Muscle of back (tissue), 11 donors: Measurements from ENCODE around the gene FAM135A. TPM values are rescaled to one million over a fixed set of nuclear protein-coding genes. Genes with fewer than 3 reads are reported as not detected.
"Not testable (repeated sequence)": the region's sequence is repeated elsewhere in the genome, so short reads cannot be mapped to it uniquely, and the experiment has no call there.

Experiments
- DNase-seq, 3 donors: peaks; one replicate each; pipeline versions ENCODE4 v3.0.0 to v3.0.0-alpha.2; 2013
- polyA plus RNA-seq, 10 donors: library from polyadenylated mRNA; unstranded; fragments of 120-200 nt; gene quantifications; one replicate each; pipeline ENCODE4 v1.2.1, GENCODE V29; 2013; ENCODE audit not compliant: insufficient read length in 10 of 10

FAM135A gene
- polyA plus RNA-seq, 10 donors, result 13.8 to 23.3 (median 18.7) TPM

DNA sequence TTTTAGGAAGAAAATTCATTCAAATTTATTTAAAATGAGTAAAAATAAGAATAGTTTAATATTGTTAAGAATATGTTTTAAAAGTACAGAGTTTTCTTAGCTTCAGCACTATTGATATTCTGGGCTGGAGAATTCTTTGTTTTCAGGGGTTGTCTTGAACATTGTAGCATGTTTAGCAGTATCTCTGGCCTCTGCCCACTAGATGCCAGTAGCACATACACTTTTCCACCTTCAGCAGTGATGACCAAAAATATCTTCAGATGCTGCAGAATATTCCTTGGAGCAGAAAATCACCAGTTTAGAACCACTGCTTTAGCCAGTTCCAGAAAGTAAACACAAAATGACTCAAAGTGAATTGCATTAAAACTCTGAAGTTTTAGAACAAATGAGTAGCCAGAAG is 134.0 kb downstream of the FAM135A start:
- peak in 1 of 3 donors; percentile 15 for DNase-seq

DNA sequence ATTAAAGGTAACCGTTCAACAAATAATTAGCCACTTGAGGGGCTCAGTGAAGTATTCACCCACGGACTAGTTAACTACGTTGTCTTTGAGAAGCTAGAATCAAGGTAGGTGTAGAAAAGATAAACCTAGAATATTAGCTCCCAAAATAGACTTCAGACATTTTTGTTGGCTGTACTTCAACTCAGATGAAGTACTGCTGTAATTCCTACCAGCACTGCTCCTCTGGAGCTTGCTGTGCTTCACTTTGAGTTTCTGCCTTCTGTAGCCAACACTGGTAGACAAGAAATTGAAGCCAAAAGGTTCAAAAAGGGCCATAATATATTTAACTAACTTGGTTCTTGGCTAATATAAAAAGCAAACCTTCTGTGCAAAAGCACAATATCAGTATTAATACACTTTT is 134.6 kb downstream of the FAM135A start:
- DNase-seq, result no peak

DNA sequence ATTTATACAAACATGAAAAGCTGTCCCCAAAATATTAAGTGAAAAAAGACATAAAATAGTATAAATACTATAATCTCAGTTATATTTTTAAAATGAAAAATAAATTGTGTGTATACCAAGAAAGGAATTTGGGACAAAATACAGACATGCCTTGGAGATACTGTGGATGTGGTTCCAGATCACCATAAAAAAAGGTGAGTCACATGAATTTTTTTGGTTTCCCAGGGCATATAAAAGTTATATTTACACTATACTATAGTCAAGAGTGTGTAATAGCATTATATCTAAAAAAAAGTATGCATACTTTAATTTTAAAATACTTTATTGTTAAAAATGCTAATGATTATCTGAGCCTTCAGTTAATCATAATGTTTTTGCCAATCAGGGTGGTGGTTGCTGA is 136.0 kb downstream of the FAM135A start:
- DNase-seq, result no peak

DNA sequence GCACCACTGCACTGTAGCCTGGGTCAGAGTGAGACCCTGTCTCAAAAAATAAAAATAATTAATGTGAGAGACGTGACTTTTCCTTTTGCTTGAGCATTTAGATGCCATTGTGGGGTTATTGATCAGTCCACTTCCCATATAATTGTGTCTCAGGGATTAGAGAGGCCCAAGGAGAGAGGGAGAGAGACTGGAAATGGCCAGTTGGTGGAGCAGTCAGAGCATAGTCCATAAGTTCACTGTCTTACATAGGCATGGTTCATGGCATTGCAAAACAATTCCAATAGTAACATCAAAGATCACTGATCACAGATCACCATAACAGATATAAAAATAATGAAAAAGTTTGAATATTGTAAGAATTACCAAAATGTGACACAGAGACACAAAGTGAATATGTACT is 138.3 kb downstream of the FAM135A start:
- no peak for DNase-seq

DNA sequence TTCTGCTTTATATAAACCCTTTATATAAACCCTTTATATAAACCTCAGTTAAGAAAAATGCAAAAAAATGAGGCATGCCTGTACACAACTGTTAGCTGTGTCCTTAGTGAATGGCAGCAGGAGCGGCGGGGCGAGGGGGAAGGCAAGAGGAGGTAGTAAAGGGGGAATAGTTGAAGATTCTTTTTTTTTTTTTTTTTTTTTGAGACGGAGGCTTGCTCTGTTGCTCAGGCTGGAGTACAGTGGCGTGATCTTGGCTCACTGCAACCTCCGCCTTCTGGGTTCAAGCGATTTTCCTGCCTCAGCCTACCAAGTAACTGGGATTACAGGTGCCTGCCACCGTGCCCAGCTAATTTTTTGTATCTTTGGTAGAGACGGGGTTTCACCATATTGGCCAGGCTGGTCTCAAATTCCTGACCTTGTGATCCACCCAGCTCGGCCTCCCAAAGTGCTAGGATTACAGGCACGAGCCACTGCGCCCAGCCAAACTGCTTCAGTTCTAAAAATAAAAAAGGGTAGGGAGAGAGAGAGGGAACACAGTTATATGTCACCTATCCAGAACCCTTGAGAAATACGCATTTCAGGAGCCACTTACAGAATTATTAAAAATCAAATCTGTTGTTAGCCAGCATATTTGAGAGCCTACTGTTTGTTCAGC is 139.1 kb downstream of the FAM135A start:
- not testable (repeated sequence) for DNase-seq

DNA sequence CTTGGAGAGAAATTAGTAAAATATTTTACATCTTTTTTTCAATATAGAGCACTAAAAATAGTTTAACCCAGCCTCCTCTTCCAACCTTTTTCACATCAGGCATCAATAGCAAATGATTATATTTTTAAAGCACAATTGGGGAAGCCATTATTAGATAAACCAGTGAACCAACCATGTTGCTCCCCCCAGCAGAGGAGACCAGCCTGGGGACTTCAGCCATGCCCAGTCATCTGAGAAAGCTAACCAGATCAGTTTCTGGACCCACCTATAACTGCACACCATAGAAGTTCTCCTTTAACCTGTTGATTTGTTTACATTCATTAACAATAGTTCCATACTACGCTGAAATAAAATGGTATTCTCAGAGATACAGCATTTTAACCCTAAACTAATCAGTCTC is 139.7 kb downstream of the FAM135A start:
- DNase-seq, result no peak

DNA sequence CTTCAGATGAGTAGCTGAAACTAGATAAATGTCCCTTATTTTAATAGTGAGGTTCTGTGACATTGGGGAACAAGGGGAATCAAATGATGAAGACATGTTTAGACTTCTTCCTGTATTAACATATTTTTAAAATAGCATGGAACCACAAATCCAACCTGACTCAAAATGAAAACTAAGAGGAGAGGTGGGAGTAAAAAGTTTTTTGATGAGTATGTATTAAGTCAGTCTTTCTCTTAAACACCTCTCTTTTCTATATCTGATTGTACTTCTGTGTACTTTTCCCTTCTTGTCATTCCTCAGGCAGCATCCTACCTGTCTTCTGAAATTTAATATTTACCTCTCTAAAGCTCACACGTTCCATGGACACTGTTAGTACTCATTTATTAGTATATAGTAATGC is 144.7 kb downstream of the FAM135A start:
- no peak for DNase-seq

DNA sequence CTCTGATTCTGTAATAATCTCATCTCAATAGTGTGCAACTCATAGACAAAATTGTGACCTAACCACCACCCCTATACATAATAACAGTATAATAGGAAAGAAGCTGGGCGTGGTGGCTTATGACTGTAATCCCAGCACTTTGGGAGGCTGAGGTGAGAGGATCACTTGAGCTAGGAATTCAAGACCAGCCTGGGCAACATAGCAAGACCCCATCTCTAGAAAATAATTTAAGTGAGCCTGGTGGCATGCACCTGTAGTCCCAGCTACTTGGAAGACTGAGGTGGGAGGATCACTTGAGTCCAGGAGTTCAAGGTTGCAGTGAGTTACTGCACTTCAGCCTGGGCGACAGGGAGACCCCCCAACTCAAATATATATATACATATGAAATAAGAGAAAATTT is 149.1 kb downstream of the FAM135A start:
- not testable (repeated sequence) for DNase-seq

DNA sequence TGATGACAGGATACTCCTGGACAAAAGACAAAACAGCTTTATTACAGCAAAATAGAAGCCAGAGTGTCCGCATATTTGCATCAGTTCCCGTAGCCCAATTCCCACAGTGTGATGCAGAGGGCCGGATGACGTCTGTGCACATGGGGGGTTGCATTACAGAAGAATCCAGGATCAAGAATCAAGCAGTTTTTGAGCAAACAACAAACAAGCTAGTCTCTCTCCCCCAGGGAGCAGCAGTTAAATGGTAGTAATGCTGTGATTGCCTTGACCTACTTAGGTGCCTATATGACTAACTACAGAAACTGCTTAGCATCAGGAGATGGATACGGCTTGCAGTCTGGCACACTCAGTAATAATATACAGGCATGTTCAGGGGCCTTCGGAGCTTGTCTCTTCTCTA is 150.2 kb downstream of the FAM135A start:
- peak; percentile 22 to 65 (median 29) for DNase-seq

DNA sequence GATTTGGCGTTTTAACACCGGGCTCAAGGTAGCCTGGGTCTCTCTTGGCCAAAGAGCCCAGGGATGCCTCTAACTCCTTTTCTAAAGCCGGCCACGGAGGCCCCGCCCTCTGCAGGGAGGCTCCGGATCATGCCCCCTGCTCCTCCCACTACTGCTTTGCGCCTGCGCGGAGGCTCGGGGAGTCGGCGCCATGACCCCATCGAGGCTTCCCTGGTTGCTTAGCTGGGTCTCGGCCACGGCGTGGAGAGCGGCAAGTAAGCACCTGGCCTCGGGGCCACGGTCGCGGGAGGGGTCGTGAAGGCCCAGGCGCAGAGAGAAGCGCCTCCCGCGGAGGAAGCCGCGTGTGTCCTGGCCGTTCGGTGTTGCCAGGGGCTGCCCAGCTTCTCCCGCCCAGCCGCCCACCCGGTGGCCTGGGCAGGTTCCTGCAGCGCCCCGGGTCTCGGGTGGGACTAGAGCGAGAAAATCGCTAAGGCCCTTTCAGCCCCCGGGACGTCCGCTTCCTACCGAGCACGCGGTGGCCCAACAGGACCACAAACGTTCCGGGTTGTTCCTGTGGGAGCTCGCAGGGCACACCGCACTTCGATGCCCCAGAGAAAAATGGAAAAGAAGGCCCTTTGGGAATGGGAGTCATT is 153.6 kb downstream of the FAM135A start, which contains the start of gene SDHAF4:
Gene SDHAF4, plus strand, starts transcription at position 180 of the 632 bp plus-strand sequence. Its CDS starts 11 bp downstream, at position 191.
- peak; percentile 90 to 97 (median 94) for DNase-seq

DNA sequence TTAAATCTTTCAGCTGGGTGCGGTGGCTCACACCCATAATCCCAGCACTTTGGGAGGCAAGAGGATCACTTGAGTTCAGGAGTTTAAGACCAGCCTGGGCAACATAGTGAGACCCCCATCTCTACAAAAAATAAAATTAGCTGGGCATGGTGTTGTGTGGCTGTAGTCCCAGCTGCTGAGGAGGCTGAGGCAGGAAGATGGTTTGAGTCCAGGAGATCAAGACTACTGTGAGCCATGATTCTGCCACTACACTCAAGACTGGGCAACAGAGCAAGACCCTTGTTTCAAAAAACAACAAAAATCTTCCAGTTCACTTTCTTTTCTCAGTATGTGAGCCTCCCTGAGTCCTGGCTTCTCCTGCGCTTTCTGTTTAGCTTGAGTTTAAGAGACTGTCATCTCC is 161.3 kb downstream of the FAM135A start:
- DNase-seq, result no peak

DNA sequence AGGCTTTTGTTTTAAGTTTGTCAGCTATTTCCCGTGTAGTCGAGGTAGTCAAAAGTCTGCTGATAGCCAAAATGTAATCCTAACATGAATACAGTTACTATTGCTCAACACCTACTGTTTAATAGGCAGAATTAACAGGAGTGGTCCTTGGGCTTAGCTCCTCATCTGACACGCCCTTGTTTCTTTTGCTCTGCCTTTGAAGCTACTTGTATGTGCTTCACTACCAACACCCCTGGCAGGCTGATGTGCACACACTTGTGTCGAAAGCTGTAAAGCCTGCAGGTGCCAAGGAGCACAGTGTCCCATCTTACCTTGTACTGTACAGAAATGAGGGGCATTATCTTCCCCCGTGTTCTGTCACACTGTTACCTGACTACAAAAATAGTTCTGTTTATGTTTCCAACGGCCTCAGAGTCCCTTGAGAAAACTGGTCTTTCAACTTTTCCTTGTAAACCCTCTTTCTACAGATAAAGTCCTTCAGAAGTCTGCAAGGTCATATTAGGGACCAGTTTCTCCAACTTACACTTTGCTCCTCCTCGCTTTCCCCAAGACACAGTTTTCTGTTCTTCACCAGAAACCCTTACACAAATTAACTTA is 162.7 kb downstream of the FAM135A start:
- no peak for DNase-seq

DNA sequence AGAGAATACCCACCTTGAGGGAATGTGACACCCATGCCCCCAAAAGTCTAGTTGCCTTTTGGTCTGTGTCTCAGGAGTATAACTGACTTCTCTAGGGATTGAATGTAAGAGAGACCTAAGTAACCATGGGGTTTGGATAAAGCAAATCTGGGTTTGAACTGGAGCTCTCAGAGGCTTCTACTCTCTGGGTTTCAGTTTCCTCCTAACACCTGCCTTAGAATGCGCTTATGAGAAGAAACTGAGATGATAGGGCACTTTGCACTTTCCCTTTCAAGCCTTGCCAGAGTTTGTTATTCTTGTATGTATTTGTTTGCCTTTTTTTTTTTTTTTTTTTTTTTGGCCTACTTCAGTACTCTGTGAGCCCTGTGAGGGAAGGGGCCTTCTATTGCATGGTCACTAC is 172.8 kb downstream of the FAM135A start:
- no peak for DNase-seq

DNA sequence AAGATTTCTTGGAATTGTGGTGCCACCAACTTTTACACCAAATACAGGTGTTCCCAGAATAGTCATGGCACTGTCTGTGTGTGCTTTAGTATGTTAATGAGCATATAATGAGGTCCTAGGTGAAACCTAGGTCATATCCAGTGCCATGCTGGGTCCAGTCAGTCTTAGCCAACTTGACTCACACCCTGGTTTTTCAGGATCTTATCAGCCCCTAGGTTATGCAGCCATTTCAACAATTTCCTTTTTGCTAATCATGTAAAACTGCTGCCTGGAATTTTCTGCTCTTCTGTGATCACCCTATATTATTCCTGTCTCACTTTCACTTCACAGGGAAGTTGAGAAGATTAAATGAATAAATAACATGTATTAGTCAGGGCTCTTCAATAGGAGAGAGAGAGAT is 177.1 kb downstream of the FAM135A start:
- DNase-seq, result no peak

DNA sequence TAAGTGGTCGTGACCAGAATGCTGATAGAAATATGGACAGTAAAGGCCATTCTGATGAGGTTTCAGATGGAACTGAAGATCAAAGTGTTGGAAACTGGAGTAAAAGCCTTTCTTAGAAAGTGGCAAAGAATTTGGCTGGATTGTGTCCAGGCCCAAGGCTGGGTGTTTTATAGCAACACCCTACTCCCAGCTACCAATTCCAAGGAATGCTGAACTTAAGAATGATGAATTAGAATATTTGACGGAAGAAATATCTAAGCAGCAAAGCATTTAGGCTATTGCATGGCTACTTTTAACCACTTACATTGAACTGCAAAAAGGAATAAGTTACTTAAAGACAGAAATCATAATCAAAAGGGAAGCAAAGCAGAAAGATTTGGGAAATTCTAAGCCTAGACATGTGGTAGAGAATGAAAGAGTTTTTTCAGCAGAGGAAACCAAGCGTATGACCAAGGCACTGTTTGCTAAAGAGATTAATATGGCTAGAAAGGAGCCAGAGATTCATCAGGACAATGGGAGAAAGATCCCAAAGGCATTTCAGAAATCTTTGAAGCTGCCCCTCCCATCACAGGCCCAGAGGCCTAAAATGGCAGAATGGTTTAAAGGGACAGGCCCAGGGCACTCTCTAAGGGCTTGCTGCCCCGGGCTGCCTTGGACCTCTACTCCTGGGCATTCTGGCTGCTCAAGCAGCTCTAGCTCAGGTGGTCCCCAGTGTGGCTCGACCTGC is 179.2 kb downstream of the FAM135A start:
- no peak for DNase-seq

DNA sequence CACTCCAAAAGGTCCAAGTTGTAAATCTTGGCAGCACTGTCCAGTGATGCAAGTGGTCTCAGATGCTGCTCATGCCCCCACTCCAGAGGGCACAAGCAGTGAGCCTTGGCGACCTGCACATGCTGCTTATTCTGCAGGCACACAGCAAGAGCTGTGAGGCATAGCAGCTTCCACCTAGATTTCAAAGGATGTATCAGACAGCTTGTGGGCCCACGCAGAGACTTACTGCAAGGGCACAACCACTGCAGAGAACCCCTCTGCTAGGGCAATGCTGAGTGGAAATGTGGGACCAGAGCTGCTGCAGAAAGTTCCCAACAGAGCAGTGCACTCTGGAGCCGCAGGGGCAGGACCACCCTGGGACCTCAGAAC is 179.8 kb downstream of the FAM135A start:
- no peak for DNase-seq

DNA sequence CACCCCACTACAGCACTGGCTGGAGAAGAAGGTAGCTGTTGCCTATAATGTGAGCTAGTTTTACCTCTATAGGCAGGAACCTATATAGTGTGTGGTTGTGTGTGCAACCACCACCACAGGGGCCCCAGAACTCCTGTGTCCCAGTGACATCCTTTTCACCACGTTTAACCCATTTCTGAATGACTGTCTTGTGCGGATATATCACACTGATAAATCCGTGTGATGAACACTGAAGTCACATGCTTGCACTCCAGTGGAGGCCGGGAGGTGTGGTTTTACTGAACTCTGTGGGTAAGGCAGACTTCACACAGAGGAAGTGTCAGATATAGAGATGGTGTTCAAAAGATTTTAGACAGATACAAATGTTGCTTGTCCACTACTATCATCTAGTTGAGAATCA is 185.9 kb downstream of the FAM135A start:
- no peak for DNase-seq

DNA sequence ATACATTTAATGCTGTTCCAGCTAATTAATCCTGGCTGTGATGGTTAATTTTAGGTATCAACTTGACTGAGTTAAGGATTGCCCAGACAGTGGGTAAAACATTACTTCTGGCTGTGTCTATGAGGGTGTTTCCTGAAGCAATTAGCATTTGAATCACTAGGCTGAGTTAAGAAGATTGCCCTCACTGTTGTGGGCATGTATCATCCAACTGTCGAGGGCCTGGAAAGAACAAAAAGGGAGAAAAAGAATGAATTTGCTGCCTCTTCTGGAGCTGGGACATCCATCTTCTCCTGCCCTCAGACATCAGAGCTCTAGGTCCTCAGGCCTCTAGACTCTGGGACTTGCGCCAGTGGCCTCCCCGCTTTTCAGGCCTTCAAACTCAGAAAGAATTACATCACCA is 187.7 kb downstream of the FAM135A start:
- DNase-seq, result no peak

DNA sequence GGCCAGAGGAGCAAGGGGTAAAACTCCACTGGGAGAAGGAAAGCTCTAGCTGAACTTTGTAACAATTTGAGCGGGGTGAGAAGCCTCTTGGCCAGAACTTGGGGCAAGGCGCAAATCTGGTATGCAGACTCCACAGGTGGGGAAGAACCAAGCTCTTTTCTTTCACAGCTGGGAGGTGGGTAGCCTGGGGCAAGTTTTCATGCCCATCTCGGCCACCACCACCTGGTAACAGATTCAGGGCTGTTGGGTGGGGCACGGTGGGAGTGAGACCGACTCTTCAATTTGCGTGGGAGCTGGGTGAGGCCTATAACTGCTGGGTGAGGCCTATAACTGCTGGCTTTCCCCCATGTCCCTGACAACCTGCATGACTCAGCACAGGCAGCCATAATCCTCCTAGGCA is 190.9 kb downstream of the FAM135A start:
- no peak for DNase-seq

DNA sequence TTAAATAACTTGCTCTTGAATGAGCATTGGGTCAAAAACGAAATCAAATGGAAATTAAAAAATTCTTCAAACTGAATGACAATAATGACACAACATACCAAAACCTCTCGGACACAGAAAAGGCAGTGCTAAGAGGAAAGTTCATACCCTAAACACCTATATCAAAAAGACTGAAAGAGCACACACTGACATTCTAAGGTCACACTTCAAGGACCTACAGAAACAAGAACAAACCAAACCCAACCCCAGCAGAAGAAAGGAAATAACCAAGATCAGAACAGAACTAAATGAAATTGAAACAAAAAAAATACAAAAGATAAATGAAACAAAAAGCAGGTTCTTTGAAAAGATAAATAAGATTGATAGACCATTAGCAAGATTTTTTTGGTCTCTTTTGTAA is 194.1 kb downstream of the FAM135A start:
- not testable (repeated sequence) for DNase-seq

DNA sequence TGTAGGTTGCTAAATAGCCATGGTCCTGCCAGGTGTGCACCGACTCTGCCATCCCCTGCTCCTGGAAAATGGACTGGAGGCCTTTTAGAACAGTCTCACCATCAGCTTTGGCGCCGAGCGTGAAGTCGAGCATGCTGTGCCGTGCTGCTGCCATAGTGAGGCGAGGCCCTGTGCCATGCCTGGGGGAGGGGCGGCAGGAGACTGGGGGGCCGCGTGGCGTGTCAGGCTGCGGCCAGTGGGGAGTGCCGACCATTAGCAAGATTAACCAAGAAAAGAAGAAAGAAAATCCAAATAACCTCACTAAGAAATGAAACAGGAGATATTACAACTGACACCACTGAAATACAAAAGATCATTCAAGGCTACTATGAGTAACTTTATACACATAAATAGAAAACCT is 195.9 kb downstream of the FAM135A start:
- not testable (repeated sequence) for DNase-seq
